NB4 (cell line): Measurements from ENCODE around the gene CAB39L.

Experiments
- DNase-seq: peaks from one replicate; pipeline ENCODE4 v3.0.0; 2010; ENCODE audit warnings: low read depth
- H3K4me3 ChIP-seq: one replicate; pipeline ENCODE4 v1.5.1; 2011; ENCODE audit warnings: mild to moderate bottlenecking, low read depth, low read length, moderate library complexity
- CTCF ChIP-seq: IDR thresholded peaks from one replicate; pipeline ENCODE4 v1.5.1; 2012; ENCODE audit warnings: low read depth, low read length
- MAX ChIP-seq: IDR thresholded peaks from 2 replicates; pipeline ENCODE4 v1.6.1; 2011; ENCODE audit warnings: low read depth, low read length
- MYC ChIP-seq: IDR thresholded peaks from 2 replicates; pipeline ENCODE4 v1.6.1; 2011; ENCODE audit warnings: low read depth, low read length
- POLR2A ChIP-seq: IDR thresholded peaks from 2 replicates; pipeline ENCODE4 v1.6.1; 2011; ENCODE audit warnings: mild to moderate bottlenecking; ENCODE audit not compliant: insufficient read length; ENCODE audit errors: extremely low read depth

The CAB39L gene

GRCh38 chr13:49443704-49444523 lies at the start of gene CAB39L, which contains the start of gene SETDB2:
Gene CAB39L, minus strand, starts transcription at chr13:49444064. Its CDS starts 61,154 bp downstream, at chr13:49382910.
Gene SETDB2, plus strand, starts transcription at chr13:49444274. Its CDS starts 7,620 bp downstream, at chr13:49451894.
- DNase-seq, result peak; percentile 100
- H3K4me3 ChIP-seq, result peak within 1 kb of the TSS; percentile 94
- TF ChIP-seq MYC, result peak; percentile 84
- peak; percentile 96 for TF ChIP-seq POLR2A
- TF ChIP-seq CTCF, result no peak
- peak; percentile 69 for TF ChIP-seq MAX

GRCh38 chr13:49488563-49488962 lies 44.7 kb upstream of the CAB39L start:
- no peak overlapping the region for H3K4me3 ChIP-seq
- no peak for DNase-seq
- TF ChIP-seq MYC (no peak), POLR2A (no peak), MAX (no peak), CTCF (no peak)

GRCh38 chr13:49481788-49482187 lies 37.9 kb upstream of the CAB39L start:
- TF ChIP-seq CTCF (no peak), MAX (no peak), POLR2A (no peak), MYC (no peak)
- H3K4me3 ChIP-seq, result no peak overlapping the region
- DNase-seq, result no peak

- TF ChIP-seq MAX (no peak), POLR2A (no peak), CTCF (no peak), MYC (no peak)
- H3K4me3 ChIP-seq, result no peak overlapping the region
- DNase-seq, result no peak
Observed at GRCh38 chr13:49476529-49476928, 32.7 kb upstream of the CAB39L start.

GRCh38 chr13:49472186-49472585 lies 28.3 kb upstream of the CAB39L start:
- TF ChIP-seq MAX, result no peak
- no peak for TF ChIP-seq POLR2A
- TF ChIP-seq CTCF, result no peak
- no peak for TF ChIP-seq MYC
- no peak overlapping the region for H3K4me3 ChIP-seq
- DNase-seq, result no peak
